Peyer's patch (tissue), 4 donors: ENCODE measurements around the gene PLCE1.

Experiments
- CTCF ChIP-seq, 6 experiments: fragments of 450-650 bp in 4 of 6; fragments of 200-600 bp in 2 of 6; sonication (generic) in 1 of 6; IDR thresholded peaks; one replicate each; pipeline ENCODE4 v1.5.1; 2017 to 2019; ENCODE audit warnings: antibody characterized with exemption in 6 of 6, mild to moderate bottlenecking in 3 of 6, moderate library complexity in 1 of 6
- POLR2A ChIP-seq, 2 donors: fragments of 450-650 bp; IDR thresholded peaks; one replicate each; pipeline ENCODE4 v1.5.1; 2017; ENCODE audit warnings: antibody characterized with exemption in 2 of 2, mild to moderate bottlenecking in 2 of 2, moderate library complexity in 2 of 2

GRCh38 chr10:94018107-94018506, 24.4 kb downstream of the PLCE1 start:
- no peak for TF ChIP-seq CTCF (IDR thresholded peaks at IDR 0.05)
- TF ChIP-seq POLR2A (IDR thresholded peaks at IDR 0.05), result no peak
